ENCODE results near the gene TRPT1. TPM values are rescaled to one million over a fixed set of nuclear protein-coding genes. Genes with fewer than 3 reads are reported as not detected.

TRPT1 gene
- total and polyA plus RNA-seq, 9 of the 15 experiments (the other 6 are each of a cell fraction or from before 2014, with no cell fraction given) = 4.6 to 41.7 (median 23.1) TPM

GRCh38 chr11:64185693-64186491 lies 40.1 kb downstream of the TRPT1 start, which contains the start of gene STIP1 (continued):
- no peak for TF ChIP-seq KDM1A (IDR thresholded peaks at IDR 0.05)
- no peak for TF ChIP-seq HMG20A (CRISPR knock-in tag; conservative IDR thresholded peaks at IDR 0.05)
- no peak for TF ChIP-seq STAG1 (CRISPR knock-in tag; IDR thresholded peaks at IDR 0.05; ENCODE audit: borderline replicate concordance)
- no peak for TF ChIP-seq IRF2 (CRISPR knock-in tag; IDR thresholded peaks at IDR 0.05)
- TF ChIP-seq GATAD2A (IDR thresholded peaks at IDR 0.05) = no peak
- no peak for TF ChIP-seq BRF2 (IDR thresholded peaks at IDR 0.05; ENCODE audit: borderline replicate concordance, insufficient read depth, insufficient read length)
- TF ChIP-seq XRCC5 (IDR thresholded peaks at IDR 0.05; ENCODE audit: low read depth, low read length) = no peak
- TF ChIP-seq HNRNPLL (IDR thresholded peaks at IDR 0.05; ENCODE audit: low read depth, low read length, poor library complexity, severe bottlenecking) = peak; percentile 70
- peak; percentile 41; the same call in 1 of the 2 replicates for TF ChIP-seq GABPB1 (CRISPR knock-in tag; IDR thresholded peaks at IDR 0.05)
- no peak for TF ChIP-seq SMAD2 (IDR thresholded peaks at IDR 0.05; ENCODE audit: low read depth, low read length)
- peak; percentile 43; the same call in 1 of the 2 replicates for TF ChIP-seq CC2D1A (IDR thresholded peaks at IDR 0.05)
- TF ChIP-seq RBM22 (IDR thresholded peaks at IDR 0.05; ENCODE audit: low read depth, low read length, poor library complexity, severe bottlenecking) = no peak
- TF ChIP-seq TAF7 (tag; IDR thresholded peaks at IDR 0.05) = no peak
- TF ChIP-seq MEF2A (IDR thresholded peaks at IDR 0.05; ENCODE audit: control insufficient read depth, low read depth, low read length) = no peak
- TF ChIP-seq NCOA4 (IDR thresholded peaks at IDR 0.05; ENCODE audit: partially characterized antibody) = no peak
- TF ChIP-seq, protein P1, sequence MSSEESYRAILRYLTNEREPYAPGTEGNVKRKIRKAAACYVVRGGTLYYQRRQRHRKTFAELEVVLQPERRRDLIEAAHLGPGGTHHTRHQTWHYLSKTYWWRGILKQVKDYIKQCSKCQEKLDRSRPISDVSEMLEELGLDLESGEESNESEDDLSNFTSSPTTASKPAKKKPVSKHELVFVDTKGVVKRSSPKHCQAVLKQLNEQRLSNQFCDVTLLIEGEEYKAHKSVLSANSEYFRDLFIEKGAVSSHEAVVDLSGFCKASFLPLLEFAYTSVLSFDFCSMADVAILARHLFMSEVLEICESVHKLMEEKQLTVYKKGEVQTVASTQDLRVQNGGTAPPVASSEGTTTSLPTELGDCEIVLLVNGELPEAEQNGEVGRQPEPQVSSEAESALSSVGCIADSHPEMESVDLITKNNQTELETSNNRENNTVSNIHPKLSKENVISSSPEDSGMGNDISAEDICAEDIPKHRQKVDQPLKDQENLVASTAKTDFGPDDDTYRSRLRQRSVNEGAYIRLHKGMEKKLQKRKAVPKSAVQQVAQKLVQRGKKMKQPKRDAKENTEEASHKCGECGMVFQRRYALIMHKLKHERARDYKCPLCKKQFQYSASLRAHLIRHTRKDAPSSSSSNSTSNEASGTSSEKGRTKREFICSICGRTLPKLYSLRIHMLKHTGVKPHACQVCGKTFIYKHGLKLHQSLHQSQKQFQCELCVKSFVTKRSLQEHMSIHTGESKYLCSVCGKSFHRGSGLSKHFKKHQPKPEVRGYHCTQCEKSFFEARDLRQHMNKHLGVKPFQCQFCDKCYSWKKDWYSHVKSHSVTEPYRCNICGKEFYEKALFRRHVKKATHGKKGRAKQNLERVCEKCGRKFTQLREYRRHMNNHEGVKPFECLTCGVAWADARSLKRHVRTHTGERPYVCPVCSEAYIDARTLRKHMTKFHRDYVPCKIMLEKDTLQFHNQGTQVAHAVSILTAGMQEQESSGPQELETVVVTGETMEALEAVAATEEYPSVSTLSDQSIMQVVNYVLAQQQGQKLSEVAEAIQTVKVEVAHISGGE (CRISPR knock-in tag; IDR thresholded peaks at IDR 0.05) = no peak
- TF ChIP-seq IFI16 (CRISPR knock-in tag; IDR thresholded peaks at IDR 0.05) = no peak
- TF ChIP-seq ZNF444 (CRISPR knock-in tag; IDR thresholded peaks at IDR 0.05) = no peak
- no peak for TF ChIP-seq PTBP1 (IDR thresholded peaks at IDR 0.05; ENCODE audit: low read depth, low read length)
- TF ChIP-seq FUS (optimal IDR thresholded peaks at IDR 0.05; ENCODE audit: low read depth, low read length) = no peak
- TF ChIP-seq ZBTB8A (IDR thresholded peaks at IDR 0.05; ENCODE audit: partially characterized antibody) = no peak
- TF ChIP-seq ATF1 (CRISPR knock-in tag; IDR thresholded peaks at IDR 0.05) = no peak
- TF ChIP-seq ATF1 (tag; IDR thresholded peaks at IDR 0.05) = peak; percentile 95
- peak; percentile 70 to 77 for TF ChIP-seq NRF1 (conservative IDR thresholded peaks at IDR 0.05 in 1 of 2, IDR thresholded peaks at IDR 0.05 in 1 of 2)
- TF ChIP-seq SNIP1 (IDR thresholded peaks at IDR 0.05; ENCODE audit: low read depth) = no peak
- no peak for TF ChIP-seq MAFG (tag; conservative IDR thresholded peaks at IDR 0.05)
- TF ChIP-seq THRAP3 (IDR thresholded peaks at IDR 0.05; ENCODE audit: borderline replicate concordance) = no peak
